ENCODE results near the gene ZDHHC22.

Gene ZDHHC22

DNA sequence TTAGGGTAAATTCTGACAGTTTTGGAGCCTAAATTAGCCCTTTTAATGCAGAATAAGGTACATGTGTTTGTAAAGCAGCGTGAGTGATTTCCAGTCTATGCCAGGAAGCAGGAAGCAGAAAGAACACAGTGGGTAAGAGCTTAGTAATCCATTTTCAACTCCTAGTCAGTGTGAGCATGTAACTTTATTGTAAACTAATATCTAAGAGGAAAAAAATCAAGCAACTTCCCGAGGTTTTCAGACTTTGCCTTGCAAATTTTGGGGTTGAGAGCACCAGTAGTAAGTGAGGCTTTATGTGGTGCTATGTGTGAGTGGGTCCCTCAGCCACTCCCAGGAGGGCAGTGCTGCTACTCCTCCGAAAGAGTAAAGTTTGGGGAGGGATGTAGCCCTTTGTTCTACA lies 40.6 kb downstream of the ZDHHC22 start:
- TF ChIP-seq MAX (IDR thresholded peaks at IDR 0.05), result no peak
- TF ChIP-seq, protein P1, sequence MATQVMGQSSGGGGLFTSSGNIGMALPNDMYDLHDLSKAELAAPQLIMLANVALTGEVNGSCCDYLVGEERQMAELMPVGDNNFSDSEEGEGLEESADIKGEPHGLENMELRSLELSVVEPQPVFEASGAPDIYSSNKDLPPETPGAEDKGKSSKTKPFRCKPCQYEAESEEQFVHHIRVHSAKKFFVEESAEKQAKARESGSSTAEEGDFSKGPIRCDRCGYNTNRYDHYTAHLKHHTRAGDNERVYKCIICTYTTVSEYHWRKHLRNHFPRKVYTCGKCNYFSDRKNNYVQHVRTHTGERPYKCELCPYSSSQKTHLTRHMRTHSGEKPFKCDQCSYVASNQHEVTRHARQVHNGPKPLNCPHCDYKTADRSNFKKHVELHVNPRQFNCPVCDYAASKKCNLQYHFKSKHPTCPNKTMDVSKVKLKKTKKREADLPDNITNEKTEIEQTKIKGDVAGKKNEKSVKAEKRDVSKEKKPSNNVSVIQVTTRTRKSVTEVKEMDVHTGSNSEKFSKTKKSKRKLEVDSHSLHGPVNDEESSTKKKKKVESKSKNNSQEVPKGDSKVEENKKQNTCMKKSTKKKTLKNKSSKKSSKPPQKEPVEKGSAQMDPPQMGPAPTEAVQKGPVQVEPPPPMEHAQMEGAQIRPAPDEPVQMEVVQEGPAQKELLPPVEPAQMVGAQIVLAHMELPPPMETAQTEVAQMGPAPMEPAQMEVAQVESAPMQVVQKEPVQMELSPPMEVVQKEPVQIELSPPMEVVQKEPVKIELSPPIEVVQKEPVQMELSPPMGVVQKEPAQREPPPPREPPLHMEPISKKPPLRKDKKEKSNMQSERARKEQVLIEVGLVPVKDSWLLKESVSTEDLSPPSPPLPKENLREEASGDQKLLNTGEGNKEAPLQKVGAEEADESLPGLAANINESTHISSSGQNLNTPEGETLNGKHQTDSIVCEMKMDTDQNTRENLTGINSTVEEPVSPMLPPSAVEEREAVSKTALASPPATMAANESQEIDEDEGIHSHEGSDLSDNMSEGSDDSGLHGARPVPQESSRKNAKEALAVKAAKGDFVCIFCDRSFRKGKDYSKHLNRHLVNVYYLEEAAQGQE (IDR thresholded peaks at IDR 0.05; ENCODE audit: low read depth), result no peak
- no peak for TF ChIP-seq USF1 (IDR thresholded peaks at IDR 0.05)

DNA sequence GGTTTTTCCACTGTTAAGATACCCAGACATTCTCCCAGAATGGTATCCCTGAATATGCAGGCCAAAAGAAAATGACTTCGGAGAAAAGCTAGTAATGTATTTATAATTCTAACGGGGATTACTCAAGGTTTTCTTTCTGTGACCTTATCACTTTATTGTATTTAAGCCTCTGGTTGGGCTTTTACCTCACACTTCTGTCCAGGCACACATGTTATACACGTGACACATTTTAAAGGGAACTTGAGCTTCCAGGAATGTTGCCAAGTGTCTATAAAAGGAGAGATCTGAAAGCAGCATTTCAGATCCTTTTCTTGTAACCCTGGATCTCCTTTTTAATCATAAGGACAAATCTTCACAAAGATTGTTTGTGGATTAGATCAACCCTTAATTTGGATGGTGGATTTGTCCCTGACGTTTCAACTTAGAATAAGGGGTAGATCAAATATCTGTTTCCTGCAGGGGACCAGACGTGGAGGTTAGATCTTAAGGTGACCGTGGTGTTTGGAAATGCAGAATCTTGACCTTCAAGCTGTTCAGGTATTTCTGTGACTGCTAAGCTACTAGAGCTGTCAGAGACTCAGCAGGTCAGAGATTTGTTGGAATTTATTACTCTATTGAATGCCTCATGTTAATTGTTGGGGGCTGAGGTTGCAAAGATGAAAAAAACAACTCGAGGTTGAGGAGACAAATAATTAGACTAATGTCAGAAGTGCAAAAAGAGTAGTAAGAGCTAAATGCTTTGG lies 42.0 kb downstream of the ZDHHC22 start:
- TF ChIP-seq USF1 (IDR thresholded peaks at IDR 0.05) (peak; percentile 71), TAF1 (IDR thresholded peaks at IDR 0.05; ENCODE audit: low read depth) (no peak), EP300 (IDR thresholded peaks at IDR 0.05; ENCODE audit: borderline replicate concordance) (no peak), EGR1 (IDR thresholded peaks at IDR 0.05) (no peak), NFIC (IDR thresholded peaks at IDR 0.05) (no peak; the same call in 1 of the 2 replicates), ZBTB7A (IDR thresholded peaks at IDR 0.05; ENCODE audit: low read depth) (no peak), CREB1 (IDR thresholded peaks at IDR 0.05; ENCODE audit: low read depth) (no peak), MAX (IDR thresholded peaks at IDR 0.05) (peak; percentile 95), RAD21 (IDR thresholded peaks at IDR 0.05; ENCODE audit: low read depth) (peak; percentile 19; the same call in 1 of the 2 replicates), TCF12 (IDR thresholded peaks at IDR 0.05; ENCODE audit: low read depth) (no peak), CEBPB (IDR thresholded peaks at IDR 0.05) (no peak), FOXM1 (IDR thresholded peaks at IDR 0.05; ENCODE audit: borderline replicate concordance, low read depth) (no peak), TEAD4 (IDR thresholded peaks at IDR 0.05) (peak; percentile 58), YY1 (IDR thresholded peaks at IDR 0.05; ENCODE audit: low read depth) (no peak)
- TF ChIP-seq, protein P1 (IDR thresholded peaks at IDR 0.05; ENCODE audit: low read depth), result no peak

GRCh38 chr14:77098529-77099353 lies 42.9 kb downstream of the ZDHHC22 start:
- no peak for TF ChIP-seq USF1 (IDR thresholded peaks at IDR 0.05)
- peak; percentile 9; the same call in 1 of the 2 replicates for TF ChIP-seq ZBTB7A (IDR thresholded peaks at IDR 0.05; ENCODE audit: low read depth)

DNA sequence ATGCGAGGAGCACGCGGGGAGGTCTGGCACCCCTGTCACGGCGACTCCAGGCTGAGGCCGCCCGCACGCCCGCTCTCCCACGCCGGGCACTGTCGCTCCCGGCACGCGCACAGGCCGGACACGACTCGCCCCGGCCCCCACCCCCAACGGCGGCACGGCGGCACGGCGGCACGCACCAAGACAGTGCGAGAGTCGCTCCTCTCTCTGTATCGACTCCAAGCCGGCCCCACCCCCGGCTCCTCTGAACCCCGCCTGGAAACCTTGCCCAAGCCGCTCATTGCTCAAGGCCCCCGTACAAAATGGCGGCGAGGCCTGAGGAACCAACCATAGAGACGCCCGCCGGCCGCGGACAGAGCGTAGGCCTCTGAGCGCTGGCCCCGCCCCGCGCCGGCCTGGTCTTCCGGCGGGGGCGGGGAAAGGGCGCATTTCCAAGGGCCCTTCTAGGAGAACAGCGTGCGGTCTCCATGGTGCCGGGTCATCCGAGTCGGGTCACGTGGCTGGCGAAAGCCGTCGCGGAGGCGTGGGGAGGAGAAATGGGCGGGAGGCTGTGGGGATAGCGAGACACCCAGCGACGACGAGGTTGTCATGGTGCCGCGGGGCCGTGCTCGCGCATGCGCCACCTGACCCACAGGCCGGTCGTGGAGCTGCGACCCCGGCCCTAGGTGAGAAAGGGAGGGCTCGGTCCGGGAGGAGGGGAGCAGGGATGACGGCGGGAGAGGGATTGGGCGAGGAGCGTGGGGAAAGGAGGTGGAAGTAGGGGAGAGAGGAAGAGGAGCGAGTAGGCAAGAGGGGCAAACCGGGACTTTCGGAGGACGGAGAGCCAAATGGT lies 43.7 kb downstream of the ZDHHC22 start, which contains the start of gene CIPC:
Gene CIPC, plus strand, starts transcription at position 559 of the 829 bp plus-strand sequence. CDS start 7,451 bp downstream, outside the sequence.
- TF ChIP-seq CREB1 (IDR thresholded peaks at IDR 0.05; ENCODE audit: low read depth) (no peak), YY1 (IDR thresholded peaks at IDR 0.05; ENCODE audit: low read depth) (peak; percentile 93), NFIC (IDR thresholded peaks at IDR 0.05) (peak; percentile 85), EP300 (IDR thresholded peaks at IDR 0.05; ENCODE audit: borderline replicate concordance) (peak; percentile 48; the same call in 1 of the 2 replicates), RAD21 (IDR thresholded peaks at IDR 0.05; ENCODE audit: low read depth) (no peak), TAF1 (IDR thresholded peaks at IDR 0.05; ENCODE audit: low read depth) (peak; percentile 90), FOXM1 (IDR thresholded peaks at IDR 0.05; ENCODE audit: borderline replicate concordance, low read depth) (no peak), MAX (IDR thresholded peaks at IDR 0.05) (peak; percentile 83), USF1 (IDR thresholded peaks at IDR 0.05) (peak; percentile 98), TCF12 (IDR thresholded peaks at IDR 0.05; ENCODE audit: low read depth) (peak; percentile 43; the same call in 1 of the 2 replicates), CEBPB (IDR thresholded peaks at IDR 0.05) (peak; percentile 74), TEAD4 (IDR thresholded peaks at IDR 0.05) (peak; percentile 43; the same call in 1 of the 2 replicates), EGR1 (IDR thresholded peaks at IDR 0.05) (peak; percentile 87), ZBTB7A (IDR thresholded peaks at IDR 0.05; ENCODE audit: low read depth) (peak; percentile 76)
- TF ChIP-seq, protein P1 (IDR thresholded peaks at IDR 0.05; ENCODE audit: low read depth), result no peak
